ENCODE measurements around the gene KAZN.

The KAZN gene

GRCh38 chr1:14565090-14565489, 33.4 kb upstream of the KAZN start:
- H2AFZ ChIP-seq (ENCODE audit: low read length), result no peak overlapping the region
- H3K9ac ChIP-seq (ENCODE audit: low read length), result no peak overlapping the region
- no peak overlapping the region for H3K4me3 ChIP-seq (ENCODE audit: low read length)
- TF ChIP-seq EZH2phosphoT487 (IDR thresholded peaks at IDR 0.05; ENCODE audit: low read length), result no peak
- TF ChIP-seq CTCF (IDR thresholded peaks at IDR 0.05; ENCODE audit: low read length), result no peak
- no peak for TF ChIP-seq EZH2 (optimal IDR thresholded peaks at IDR 0.05; ENCODE audit: low read depth, low read length)
- no peak for DNase-seq
- H3K9me2 ChIP-seq (replicated peaks; ENCODE audit: insufficient read depth, low read length), result no peaks in the 10 kb centered on the region
- no peaks in the 10 kb centered on the region for H4K20me1 ChIP-seq (ENCODE audit: insufficient read depth, low read length)
- no peak overlapping the region for H3K4me2 ChIP-seq (ENCODE audit: low read depth, low read length)
- no peaks in the 10 kb centered on the region for H3K9me3 ChIP-seq (replicated peaks; ENCODE audit: insufficient read depth, low read length)
- H3K27me3 ChIP-seq (replicated peaks; ENCODE audit: insufficient read depth, low read length), result no peaks in the 10 kb centered on the region
- no peak overlapping the region for H3K27ac ChIP-seq (ENCODE audit: low read length)
- no peaks in the 10 kb centered on the region for H3F3A ChIP-seq (ENCODE audit: insufficient read depth, low read length)
- no peaks in the 10 kb centered on the region for H3K79me2 ChIP-seq (ENCODE audit: low read length)
- no peaks in the 10 kb centered on the region for H3K36me3 ChIP-seq (replicated peaks; ENCODE audit: insufficient read depth, low read length)
- no peaks in the 10 kb centered on the region for H3K4me1 ChIP-seq (ENCODE audit: low read length)

- Histone ChIP-seq H3K27ac (ENCODE audit: low read length) (no peak overlapping the region), H3K9me3 (replicated peaks; ENCODE audit: insufficient read depth, low read length) (no peaks in the 10 kb centered on the region), H3K9ac (ENCODE audit: low read length) (no peak overlapping the region), H3K4me3 (ENCODE audit: low read length) (no peak overlapping the region), H2AFZ (ENCODE audit: low read length) (no peak overlapping the region), H3K4me1 (ENCODE audit: low read length) (no peaks in the 10 kb centered on the region), H3K36me3 (replicated peaks; ENCODE audit: insufficient read depth, low read length) (no peaks in the 10 kb centered on the region), H3K9me2 (replicated peaks; ENCODE audit: insufficient read depth, low read length) (no peaks in the 10 kb centered on the region), H3F3A (ENCODE audit: insufficient read depth, low read length) (no peaks in the 10 kb centered on the region), H3K4me2 (ENCODE audit: low read depth, low read length) (no peak overlapping the region), H3K79me2 (ENCODE audit: low read length) (no peaks in the 10 kb centered on the region), H4K20me1 (ENCODE audit: insufficient read depth, low read length) (no peaks in the 10 kb centered on the region), H3K27me3 (replicated peaks; ENCODE audit: insufficient read depth, low read length) (no peaks in the 10 kb centered on the region)
- TF ChIP-seq EZH2phosphoT487 (IDR thresholded peaks at IDR 0.05; ENCODE audit: low read length) (no peak), CTCF (IDR thresholded peaks at IDR 0.05; ENCODE audit: low read length) (no peak), EZH2 (optimal IDR thresholded peaks at IDR 0.05; ENCODE audit: low read depth, low read length) (no peak)
- DNase-seq, result no peak
Observed at GRCh38 chr1:14567056-14567455, 31.4 kb upstream of the KAZN start.

- TF ChIP-seq EZH2phosphoT487 (IDR thresholded peaks at IDR 0.05; ENCODE audit: low read length) (no peak), EZH2 (optimal IDR thresholded peaks at IDR 0.05; ENCODE audit: low read depth, low read length) (no peak), CTCF (IDR thresholded peaks at IDR 0.05; ENCODE audit: low read length) (no peak)
- H3K9me2 ChIP-seq (replicated peaks; ENCODE audit: insufficient read depth, low read length), result no peaks in the 10 kb centered on the region
- H3F3A ChIP-seq (ENCODE audit: insufficient read depth, low read length), result no peaks in the 10 kb centered on the region
- H3K4me1 ChIP-seq (ENCODE audit: low read length), result no peaks in the 10 kb centered on the region
- DNase-seq, result no peak
- no peak overlapping the region for H3K4me3 ChIP-seq (ENCODE audit: low read length)
- H3K9ac ChIP-seq (ENCODE audit: low read length), result no peak overlapping the region
- H3K27me3 ChIP-seq (replicated peaks; ENCODE audit: insufficient read depth, low read length), result no peaks in the 10 kb centered on the region
- H3K79me2 ChIP-seq (ENCODE audit: low read length), result no peaks in the 10 kb centered on the region
- H2AFZ ChIP-seq (ENCODE audit: low read length), result no peak overlapping the region
- H4K20me1 ChIP-seq (ENCODE audit: insufficient read depth, low read length), result no peaks in the 10 kb centered on the region
- H3K27ac ChIP-seq (ENCODE audit: low read length), result no peak overlapping the region
- no peaks in the 10 kb centered on the region for H3K36me3 ChIP-seq (replicated peaks; ENCODE audit: insufficient read depth, low read length)
- H3K9me3 ChIP-seq (replicated peaks; ENCODE audit: insufficient read depth, low read length), result no peaks in the 10 kb centered on the region
- no peak overlapping the region for H3K4me2 ChIP-seq (ENCODE audit: low read depth, low read length)
Observed at GRCh38 chr1:14567903-14568302, 30.6 kb upstream of the KAZN start.

Data from MM.1S (cell line).